ENCODE data around the gene TECPR2. TPM values are rescaled to one million over a fixed set of nuclear protein-coding genes. Genes with fewer than 3 reads are reported as not detected.

The TECPR2 gene
- total and polyA plus RNA-seq, 2 of the 13 experiments (the other 11 are each of a cell fraction or from before 2014, with no cell fraction given) = 3.5 to 5.7 TPM

- no peak for TF ChIP-seq GTF3A (CRISPR knock-in tag; conservative IDR thresholded peaks at IDR 0.05)
- peak; percentile 60; the same call in 1 of the 2 replicates for TF ChIP-seq ISL2 (CRISPR knock-in tag; IDR thresholded peaks at IDR 0.05)
- TF ChIP-seq GMEB1 (CRISPR knock-in tag; IDR thresholded peaks at IDR 0.05; ENCODE audit: borderline replicate concordance) = no peak
- no peak for TF ChIP-seq SMAD3 (CRISPR knock-in tag; IDR thresholded peaks at IDR 0.05)
- TF ChIP-seq MYC (CRISPR knock-in tag; IDR thresholded peaks at IDR 0.05; ENCODE audit: borderline replicate concordance) = no peak
- peak; percentile 60; the same call in 1 of the 2 replicates for TF ChIP-seq MIXL1 (CRISPR knock-in tag; IDR thresholded peaks at IDR 0.05)
- TF ChIP-seq TCF7L2 (IDR thresholded peaks at IDR 0.05; ENCODE audit: low read depth, low read length) = 0 out of 2 replicates have a peak, but pooled peaks have one; percentile 22
- TF ChIP-seq FOSL2 (CRISPR knock-in tag; IDR thresholded peaks at IDR 0.05) = 0 out of 2 replicates have a peak, but pooled peaks have one; percentile 8
- no peak for TF ChIP-seq ARNTL (CRISPR knock-in tag; IDR thresholded peaks at IDR 0.05)
- no peak for TF ChIP-seq ZNF382 (CRISPR knock-in tag; IDR thresholded peaks at IDR 0.05; ENCODE audit: borderline replicate concordance)
- TF ChIP-seq ISX (CRISPR knock-in tag; conservative IDR thresholded peaks at IDR 0.05) = no peak
- no peak for TF ChIP-seq SMAD9 (CRISPR knock-in tag; IDR thresholded peaks at IDR 0.05)
- no peak for TF ChIP-seq HNRNPK (IDR thresholded peaks at IDR 0.05; ENCODE audit: low read depth, low read length, poor library complexity, severe bottlenecking)
- TF ChIP-seq ZNF703 (CRISPR knock-in tag; IDR thresholded peaks at IDR 0.05; ENCODE audit: borderline replicate concordance) = no peak
- no peak for TF ChIP-seq ZNF205 (CRISPR knock-in tag; IDR thresholded peaks at IDR 0.05)
- TF ChIP-seq FLYWCH1 (CRISPR knock-in tag; IDR thresholded peaks at IDR 0.05) = no peak
- no peak for TF ChIP-seq XBP1 (CRISPR knock-in tag; IDR thresholded peaks at IDR 0.05)
- peak; percentile 14; the same call in 1 of the 2 replicates for TF ChIP-seq HNF4G (IDR thresholded peaks at IDR 0.05; ENCODE audit: borderline replicate concordance, low read depth, low read length)
- no peak for TF ChIP-seq HNF4G (CRISPR knock-in tag; IDR thresholded peaks at IDR 0.05; ENCODE audit: borderline replicate concordance, low read depth)
- TF ChIP-seq ZNF720 (CRISPR knock-in tag; IDR thresholded peaks at IDR 0.05) = no peak
- TF ChIP-seq TFDP1 (CRISPR knock-in tag; IDR thresholded peaks at IDR 0.05; ENCODE audit: borderline replicate concordance) = no peak
- no peak for TF ChIP-seq ZFP37 (CRISPR knock-in tag; IDR thresholded peaks at IDR 0.05; ENCODE audit: borderline replicate concordance)
- TF ChIP-seq SIN3A (IDR thresholded peaks at IDR 0.05; ENCODE audit: borderline replicate concordance, low read depth, low read length) = no peak
- peak; percentile 59; the same call in 1 of the 2 replicates for TF ChIP-seq ZBTB33 (CRISPR knock-in tag; IDR thresholded peaks at IDR 0.05)
- no peak for TF ChIP-seq ZC3H13 (CRISPR knock-in tag; IDR thresholded peaks at IDR 0.05)
- TF ChIP-seq UBTF (CRISPR knock-in tag; IDR thresholded peaks at IDR 0.05) = no peak
Measured at GRCh38 chr14:102464846-102465341, 102.2 kb downstream of the TECPR2 start (continued).
